Glomerular visceral epithelial cell (primary cell): ENCODE measurements around the gene TMEM97.

ENCODE experiments used
- DNase-seq: peaks from one replicate; pipeline ENCODE4 v3.0.0-alpha.2; 2016; ENCODE audit errors: extremely low spot score

The TMEM97 gene

DNA sequence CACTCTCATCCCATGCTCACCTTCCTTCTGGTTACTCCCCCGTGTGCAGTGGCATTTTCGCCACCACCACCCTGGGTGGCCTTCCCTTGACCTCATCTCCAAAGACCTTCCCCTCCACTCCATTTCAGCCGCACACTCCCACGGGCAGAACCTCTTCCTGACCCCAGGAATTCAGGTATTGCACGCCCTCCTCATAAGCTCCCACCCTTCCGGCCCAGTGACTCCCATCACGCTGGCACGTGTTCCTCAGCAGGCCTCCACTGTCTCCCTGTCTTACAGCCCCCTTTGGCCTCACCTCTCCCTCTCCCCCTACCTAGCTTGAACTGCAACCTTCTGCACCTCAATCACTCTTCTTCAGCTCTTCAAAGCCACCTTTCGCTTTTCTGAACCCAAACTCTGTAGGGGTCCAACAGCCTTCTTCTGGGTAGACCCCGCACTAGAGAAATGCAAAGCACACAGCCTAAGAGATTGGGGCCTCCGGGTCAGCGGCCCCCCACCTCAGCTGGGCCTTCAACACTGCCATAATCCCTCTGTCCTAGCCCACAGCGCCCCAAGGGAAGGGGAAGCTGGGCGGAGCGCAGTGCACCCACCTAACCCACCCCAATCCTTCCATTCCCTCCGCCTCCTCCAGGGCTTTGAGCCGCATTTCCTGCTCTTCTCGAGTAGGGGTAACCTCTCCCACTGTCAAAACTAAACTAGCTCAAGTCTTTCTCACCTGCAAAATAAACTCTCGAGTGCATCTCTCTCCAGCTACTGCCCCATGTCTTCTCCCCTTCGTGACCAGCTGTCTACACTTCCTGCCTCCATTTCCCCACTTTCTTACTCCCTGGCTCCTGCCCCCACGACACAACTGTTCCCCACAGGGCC lies 1.7 kb upstream of the TMEM97 start:
- DNase-seq: no peak

DNA sequence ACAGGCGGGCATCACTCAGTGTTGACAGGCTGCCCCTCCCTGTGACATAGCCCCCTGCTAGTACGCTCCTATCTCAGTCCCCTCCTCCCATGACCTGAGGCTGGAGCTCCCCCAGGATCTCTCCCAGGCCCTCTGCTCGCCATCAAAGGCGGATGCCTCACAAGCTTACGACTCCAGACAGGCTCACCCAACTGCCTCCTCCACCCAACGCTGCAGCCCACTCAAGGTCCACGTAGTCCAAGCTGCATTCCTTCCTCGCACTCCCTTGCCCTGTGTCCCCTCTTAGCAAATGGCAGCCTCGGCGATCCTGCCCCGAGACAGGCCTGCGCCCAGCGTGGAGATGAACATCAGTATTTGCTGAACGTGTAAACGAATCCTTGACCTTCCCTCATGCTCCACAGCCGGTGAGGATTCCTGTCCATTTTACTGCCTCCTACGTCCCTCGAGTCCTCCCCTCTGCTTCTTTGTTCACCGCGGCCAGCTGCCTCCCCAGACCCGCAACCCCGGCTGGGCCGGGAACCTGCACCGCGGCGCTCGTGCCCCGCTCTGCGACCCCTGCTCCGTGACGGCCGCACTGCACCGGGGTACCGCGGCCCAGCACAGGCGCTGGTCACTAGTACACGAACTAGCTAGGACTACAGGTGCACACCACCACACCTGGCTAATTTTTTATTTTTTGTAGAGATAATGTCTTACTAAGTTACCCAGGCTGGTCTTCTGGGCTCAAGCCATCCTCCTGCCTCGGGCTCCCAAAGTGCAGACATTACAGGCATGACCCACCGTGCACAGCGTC lies 838 bp upstream of the TMEM97 start:
- DNase-seq: no peak

DNA sequence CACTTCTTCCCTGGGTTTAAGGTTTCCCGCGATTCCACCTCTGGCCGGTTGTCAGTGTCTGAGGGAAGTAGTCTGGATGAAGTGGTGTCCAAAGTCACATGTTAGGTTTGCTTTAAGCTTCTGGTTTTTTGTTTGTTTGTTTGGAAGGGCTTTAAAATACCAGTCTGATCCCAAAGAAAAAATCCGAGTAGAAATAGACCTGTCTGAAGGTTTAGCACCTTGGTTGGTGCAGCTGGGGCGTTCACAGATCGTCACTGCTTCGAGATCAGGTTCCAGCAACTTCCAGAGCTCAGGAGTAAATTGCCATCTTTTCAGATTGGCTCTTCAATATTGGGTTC lies 567 bp downstream of the TMEM97 start:
- DNase-seq: no peak

DNA sequence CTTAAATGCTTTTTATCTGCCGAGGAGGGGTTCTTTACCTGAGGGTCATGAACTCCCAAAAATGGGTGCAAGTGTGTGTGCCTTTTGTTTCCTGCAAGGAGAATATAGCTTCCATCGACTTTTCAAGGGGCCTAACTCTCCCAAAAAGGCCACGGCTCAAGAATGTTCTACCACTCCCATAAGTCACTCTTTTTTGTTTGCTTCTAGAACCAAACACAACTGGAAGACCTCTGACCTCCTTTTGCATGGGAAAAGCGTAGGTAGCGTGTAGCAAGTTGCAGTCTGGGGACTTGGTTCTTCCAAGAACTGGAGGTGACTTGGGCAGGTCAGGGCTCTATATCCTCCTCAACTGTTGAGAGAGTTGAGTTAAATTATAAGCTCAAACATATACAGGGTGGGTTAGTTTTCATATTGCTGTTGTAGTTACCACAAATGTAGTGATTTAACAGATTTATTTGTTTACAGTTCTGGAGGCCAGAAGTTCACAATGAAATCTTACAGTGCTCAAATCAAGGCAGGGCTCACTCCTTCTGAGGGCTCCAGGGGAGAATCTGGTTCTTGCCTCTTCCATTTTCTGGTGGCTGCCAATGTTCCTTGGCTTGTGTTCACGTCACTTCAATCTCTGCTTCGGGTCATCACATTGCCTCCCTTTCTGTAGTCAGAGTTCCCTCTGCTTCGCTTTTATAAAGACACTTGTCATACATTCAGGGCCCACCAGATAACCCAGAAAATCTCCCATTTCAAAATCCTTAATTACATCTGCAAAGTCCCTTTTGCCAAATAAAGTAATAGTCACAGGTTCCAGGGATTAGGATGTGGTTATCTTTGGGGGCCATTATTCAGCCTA lies 1.4 kb downstream of the TMEM97 start:
- no peak for DNase-seq

DNA sequence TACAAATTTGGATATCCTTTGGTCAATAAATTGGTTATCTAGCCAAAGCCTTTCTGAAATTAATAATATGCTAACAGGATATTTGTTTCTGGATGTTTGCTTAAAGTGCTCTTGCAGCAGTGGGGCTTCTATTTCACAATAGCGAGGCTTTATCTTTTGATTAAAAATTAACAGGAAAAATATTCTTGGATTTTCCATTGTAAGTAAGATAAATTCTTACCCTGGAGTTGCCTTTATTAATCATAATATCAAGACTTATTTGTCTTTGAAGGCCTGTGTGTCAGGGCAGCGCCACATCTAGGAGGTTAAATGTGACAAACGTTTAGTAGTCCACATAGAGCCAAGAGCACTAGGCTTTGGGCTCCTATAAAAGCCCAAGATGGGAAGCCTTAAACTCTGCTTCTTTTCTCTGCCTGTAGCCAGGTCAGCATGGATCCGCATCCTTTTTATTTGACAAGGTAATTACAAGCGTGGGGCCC lies 5.3 kb downstream of the TMEM97 start:
- no peak for DNase-seq

DNA sequence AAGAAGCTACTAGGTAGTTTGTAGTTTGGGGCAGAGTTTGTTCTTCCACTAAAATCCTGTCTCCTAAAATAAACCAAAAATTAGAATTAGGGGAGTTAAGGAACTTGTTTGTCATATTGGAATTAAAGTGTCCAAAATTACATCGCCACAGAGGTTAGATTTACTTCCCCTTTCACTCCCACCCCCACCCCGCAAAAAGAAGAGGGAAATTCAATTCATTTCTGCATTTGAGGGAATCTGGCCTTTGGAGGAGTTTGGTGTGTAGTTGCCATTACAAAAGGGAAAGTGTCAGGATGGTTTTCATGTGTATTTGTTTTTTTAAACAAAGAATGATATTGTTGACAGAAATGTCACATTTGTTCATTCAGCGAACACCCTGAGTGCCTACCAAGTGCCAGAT lies 5.8 kb downstream of the TMEM97 start:
- DNase-seq: no peak

DNA sequence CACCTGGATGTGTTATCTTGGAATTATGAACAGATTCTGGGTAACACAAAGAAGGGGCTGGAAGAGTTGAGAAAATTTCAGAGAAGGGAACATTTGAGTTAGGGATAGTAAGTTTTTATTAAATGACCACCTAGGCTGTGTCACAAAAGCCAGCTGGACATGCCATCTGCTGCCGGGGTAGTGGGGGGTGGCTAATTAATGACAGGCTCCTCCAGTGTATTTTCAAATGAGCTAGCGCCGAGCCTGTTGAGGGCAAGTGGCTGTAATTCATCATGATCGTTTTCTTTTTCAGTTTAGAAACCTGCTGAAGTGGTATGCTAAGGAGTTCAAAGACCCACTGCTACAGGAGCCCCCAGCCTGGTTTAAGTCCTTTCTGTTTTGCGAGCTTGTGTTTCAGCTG lies 6.2 kb downstream of the TMEM97 start:
- no peak for DNase-seq

DNA sequence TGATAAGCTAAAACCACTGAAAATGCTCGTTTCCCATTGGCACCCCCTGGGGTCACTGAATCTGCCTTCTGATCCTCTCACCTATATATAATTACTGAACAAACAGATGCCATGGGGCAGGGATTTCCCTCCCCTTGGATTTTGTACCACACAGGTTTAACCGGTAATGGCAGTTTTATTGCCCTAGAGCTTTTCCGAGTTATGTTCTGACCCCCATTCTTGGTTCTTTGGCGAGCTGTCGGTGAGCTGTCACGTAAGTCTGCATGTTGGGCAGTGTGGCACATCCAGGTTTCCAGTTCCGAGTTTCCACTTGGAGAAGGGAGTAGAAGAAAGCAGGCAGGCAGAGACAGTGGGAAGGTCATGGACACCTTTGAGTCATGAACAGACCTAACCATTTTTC lies 7.1 kb downstream of the TMEM97 start:
- no peak for DNase-seq

DNA sequence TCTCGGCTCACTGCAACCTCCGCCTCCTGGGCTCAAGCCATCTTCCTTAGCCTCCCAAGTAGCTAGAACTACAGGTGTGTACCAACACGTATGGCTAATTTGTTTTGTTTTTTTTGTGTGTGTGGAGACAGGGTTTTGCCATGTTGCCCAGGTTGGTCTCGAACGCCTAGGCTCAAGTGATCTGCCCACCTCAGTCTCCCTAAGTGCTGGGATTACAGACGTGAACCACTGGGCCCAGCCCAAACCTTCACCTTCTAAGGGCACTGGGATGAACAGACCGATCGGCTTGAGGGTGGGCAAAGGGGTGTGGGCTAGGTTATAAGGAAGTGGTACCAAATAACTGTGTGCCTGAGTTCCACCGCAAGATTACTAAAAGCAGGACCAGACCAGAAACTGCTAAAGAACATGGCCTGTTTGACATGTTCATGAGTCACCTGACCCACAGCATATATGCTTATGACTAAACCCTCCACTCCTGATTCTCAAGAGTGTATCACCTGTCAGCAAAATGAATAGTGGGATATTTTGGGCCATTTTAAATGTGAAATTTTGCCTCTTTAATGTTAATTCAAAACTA lies 8.1 kb downstream of the TMEM97 start:
- DNase-seq: no peak

DNA sequence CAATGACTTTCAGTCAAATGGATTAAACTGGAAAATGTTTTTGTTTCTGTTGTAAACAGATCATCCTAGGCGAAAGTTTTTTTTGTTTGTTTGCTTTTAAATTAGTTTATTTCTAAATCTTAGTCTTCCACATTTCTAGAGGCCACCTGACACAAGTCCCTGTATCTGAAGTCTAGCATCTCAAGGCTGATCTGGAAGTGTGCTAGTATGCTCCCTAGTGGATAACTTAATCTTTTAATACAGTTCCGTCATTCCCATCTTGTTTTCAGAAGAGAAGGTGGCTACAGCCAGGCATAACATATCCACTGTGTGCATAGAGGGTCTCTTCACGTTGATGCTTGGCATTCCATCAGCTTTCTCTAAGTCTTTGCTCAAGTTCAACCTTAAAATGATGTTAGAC lies 8.7 kb downstream of the TMEM97 start:
- DNase-seq: no peak

DNA sequence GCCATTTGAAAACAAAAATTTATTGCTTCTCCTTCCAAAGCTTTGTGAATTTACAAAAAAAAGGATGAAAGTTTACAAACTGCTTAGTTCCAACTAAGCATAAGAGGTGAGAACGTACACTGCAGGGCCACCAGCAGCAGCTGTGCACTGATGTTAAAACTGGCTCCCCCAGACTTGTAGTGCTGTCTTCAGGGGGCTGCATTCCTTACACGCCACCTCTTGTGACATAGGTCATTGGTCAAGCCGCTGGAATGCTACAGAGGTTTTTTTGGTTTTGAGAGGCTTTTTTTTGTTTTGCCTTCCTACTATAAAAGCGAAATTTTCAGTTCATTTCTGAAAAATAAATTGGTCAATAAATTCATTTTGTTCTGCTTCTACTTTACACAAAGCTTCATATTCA lies 9.3 kb downstream of the TMEM97 start:
- DNase-seq: no peak

DNA sequence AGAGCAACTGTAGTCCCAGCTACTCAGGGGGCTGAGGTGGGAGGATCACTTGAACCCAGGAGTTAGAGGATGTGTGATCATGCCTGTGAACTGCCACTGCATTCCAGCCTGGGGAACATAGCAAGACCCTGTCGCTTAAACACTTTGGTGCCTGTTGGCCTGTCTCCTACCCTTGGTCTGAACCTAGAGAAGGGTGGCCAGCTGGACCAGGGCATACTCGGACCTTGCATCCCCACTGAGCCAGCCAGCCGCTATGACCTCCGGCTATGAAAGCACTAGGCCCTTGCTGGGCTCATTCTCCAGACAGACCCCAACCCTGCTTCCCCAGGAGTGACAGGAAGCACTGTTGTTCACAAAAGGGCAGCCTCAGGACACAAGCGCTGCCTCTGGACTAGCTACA lies 11.7 kb downstream of the TMEM97 start:
- DNase-seq: no peak

DNA sequence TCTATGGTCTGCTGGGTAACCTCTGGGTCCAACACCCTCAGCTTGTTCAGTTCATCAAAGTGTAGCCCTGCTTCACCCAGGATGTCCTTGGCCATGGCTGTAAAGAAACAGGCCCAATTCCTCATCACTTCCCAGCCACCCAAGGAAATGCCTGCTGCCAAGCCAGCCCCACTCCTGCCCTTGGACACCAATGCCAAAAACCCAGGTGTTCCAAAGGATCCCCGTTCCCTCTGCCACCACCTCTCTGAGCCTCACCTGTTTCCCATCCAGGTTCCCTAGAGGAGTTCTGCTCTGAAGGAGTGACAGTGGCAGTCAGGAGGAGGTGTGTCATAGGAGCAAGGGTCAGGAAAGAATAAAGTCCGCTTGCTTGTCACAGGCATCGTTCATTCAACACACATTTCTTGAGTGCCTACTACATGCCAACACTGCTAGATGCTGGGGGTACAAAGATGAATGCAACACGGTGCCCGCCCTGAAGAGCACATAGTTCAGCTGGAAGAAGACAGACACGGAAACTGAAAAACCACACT lies 13.0 kb downstream of the TMEM97 start:
- DNase-seq: no peak

DNA sequence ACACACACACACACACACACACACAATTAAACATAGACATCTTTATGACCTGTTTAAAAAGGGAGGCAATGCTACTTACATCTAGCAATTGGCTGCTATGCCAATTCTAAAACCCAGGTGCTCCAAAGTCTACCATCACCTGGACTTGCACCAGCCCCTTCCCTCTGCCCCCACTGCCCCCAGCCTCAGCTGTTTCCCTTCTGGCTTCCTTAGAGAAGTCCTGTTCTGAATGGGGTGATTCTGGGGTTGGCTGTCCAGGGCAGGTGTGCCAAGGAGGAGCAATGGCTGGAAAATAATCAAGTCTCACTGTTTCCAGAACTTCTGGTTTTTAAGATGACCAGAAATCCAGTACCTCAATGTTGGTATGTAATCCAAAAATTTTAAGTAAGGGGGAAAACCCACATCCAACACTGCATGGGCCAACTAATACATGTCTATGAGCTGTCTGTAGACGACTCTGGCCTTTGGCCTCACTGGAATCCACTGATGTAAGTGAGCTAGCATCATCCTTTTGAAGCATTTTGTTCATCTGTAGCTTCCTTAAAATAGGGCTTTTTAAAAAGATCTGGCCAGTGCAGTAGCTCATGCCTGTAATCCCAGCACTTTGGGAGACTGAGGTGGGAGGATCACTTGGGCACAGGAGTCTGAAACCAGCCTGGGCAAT lies 14.2 kb downstream of the TMEM97 start:
- DNase-seq: no peak

DNA sequence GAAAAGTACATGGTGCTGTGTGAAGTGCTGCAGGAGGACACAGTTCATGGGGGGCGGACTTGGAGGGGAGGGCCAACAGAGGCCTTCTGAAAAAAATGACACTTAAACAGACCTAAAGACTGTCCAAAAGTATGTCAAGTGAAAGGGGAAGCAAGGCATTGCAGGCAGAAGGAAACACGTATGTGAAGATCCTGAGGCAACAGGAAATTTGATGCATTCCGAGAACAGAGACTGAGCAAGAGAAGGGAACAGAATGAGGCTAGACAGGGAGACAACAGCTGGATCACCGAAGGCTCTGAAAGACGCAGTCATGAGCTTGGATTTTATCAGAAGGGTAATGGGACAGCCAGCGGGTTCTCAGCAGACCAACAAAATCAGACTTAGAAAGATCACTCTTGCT lies 15.2 kb downstream of the TMEM97 start:
- no peak for DNase-seq

DNA sequence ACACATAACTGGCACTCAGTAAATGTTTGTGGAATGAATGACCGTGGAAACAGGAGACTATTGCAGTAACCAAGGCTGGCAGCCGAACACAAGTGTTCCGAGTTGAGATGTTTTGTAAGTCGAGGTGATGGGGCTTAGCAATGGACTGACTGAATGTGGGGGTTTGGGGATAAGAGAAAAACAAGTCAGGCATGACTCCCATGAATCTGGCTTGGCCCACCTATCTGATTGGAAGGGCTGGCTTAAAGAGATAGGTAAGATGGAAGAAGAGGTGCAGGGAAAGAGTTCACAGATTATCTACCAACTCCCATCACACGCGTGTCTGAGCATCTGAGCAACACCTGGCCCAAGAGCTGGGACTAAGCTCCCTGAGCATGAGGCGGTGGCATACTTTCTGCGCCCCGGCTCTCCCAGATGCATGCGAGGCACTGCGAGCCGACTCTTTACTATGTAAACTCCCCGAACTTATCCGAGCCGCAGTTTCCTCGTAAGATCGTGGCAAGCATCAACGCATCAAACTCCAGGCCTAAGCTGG lies 15.7 kb downstream of the TMEM97 start:
- no peak for DNase-seq

DNA sequence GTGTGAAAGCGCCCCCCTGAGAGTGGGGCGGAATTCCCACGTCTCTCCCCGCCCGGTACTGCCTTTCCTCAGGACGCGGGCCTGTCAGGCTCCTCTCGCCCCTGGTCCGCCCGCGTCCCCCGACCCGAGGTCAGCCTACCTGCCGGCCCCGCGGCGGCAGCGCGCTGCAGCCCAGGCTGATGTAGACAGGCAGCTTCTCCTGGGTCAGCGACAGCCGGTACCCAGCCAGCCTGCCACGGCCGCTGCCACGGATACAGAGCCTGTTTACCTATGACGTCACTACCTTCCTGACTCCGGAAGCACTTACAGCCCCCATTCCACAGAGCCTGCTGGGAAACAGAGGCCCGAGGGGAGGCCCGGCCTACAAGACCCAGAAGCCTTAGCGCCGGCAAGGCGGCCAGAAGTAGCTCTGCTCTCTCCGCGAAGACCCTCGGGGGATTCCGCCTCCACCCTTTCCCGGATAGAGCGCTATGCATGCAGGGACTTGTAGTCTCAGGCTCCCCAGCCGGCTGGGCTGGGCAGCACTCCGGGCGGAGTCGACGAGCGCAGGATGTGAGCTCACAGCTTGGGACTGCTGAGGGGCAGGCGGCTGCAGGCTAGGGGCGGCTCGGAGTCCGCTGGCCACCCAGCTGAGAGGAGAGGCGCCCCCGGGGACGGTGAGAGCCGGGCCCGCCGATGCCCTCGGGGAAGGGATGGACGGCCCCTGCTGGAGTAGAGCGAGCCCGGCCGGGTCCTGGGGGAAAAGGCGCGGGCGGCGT lies 16.4 kb downstream of the TMEM97 start, which contains the start of the genes IFT20 and TNFAIP1:
Gene IFT20 (minus strand): TSS at position 272 of the 758 bp plus-strand sequence. CDS start 3,487 bp downstream, outside the sequence.
Gene TNFAIP1 (plus strand): TSS at position 561 of the 758 bp plus-strand sequence. CDS start 3,761 bp downstream, outside the sequence.
- DNase-seq: peak; percentile 100

DNA sequence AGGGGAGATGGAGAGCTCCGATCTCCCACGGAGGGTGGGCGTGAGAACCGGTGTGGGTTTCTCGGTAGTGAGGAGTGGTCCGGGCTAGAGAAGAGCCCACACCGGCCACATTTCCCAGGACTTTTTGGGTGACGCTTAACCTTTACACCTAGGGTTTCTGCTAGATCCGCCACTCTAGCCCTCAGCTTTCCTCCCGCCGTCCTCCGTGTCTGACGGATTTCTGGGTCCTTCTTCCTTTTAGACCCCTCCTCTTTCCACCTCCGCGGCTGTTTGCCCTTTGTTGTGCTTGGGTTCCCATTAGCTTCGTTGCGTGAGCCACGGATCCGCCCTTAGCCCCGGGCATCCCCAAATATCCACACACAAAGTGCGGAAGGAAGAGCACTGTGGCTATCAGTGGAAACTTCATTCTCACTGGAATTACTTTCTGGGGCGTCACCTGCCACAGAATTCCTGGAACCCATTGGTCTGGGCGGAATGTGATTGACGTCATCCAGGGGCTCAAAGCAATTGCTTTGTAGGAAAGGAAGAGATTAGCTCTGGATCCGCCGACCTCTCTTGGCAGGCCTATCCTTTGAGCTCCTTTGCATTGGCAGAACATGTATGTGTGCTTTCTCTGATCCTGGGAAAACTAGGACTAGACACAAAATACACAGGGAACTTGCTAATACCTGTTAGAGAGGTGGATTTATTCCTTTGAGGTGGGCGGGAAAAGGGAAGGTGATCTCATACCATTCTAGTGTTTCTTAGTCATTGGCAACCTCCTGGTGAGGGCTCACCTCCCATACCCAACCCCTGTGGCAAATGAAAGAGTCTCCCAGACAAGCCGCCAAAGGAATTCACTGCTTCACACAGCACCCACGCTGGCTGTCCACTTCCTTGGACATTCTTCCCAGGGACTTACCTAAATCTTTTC lies 17.2 kb downstream of the TMEM97 start:
- peak; percentile 91 for DNase-seq
